ENCODE measurements around the gene MOB3A. TPM values are rescaled to one million over a fixed set of nuclear protein-coding genes. Genes with fewer than 3 reads are reported as not detected.

Gene MOB3A
- total and polyA plus RNA-seq, 2 experiments from 2014 or later, result 2.9 to 5.9 TPM

GRCh38 chr19:2132731-2133490 lies 36.8 kb upstream of the MOB3A start:
- Mint-ChIP-seq H3K4me1 (no peaks in the 10 kb centered on the region; the same call in 2 of the 3 replicates), H3K4me3 (no peak overlapping the region; the same call in 2 of the 3 replicates), H3K27me3 (ENCODE audit: insufficient read depth, low read depth, poor library complexity) (peaks cover 7% of the 10 kb centered on the region), H3K36me3 (ENCODE audit: low read depth) (peaks cover 59% of the 10 kb centered on the region), H3K9me3 (no peaks in the 10 kb centered on the region), H3K27ac (no peak overlapping the region)
- Histone ChIP-seq H3K27ac (ENCODE audit: low read depth) (no peak overlapping the region), H3K4me1 (ENCODE audit: insufficient read depth) (no peaks in the 10 kb centered on the region), H4K20me1 (replicated peaks; ENCODE audit: insufficient read depth) (peaks cover 24% of the 10 kb centered on the region), H3K27me3 (ENCODE audit: insufficient read depth) (no peaks in the 10 kb centered on the region), H3K9me2 (ENCODE audit: insufficient read depth) (no peaks in the 10 kb centered on the region), H3K79me2 (replicated peaks; ENCODE audit: insufficient read depth) (peaks cover 29% of the 10 kb centered on the region), H2AFZ (no peak overlapping the region), H3K36me3 (ENCODE audit: insufficient read depth) (peaks cover 17% of the 10 kb centered on the region; the same call in 1 of the 2 replicates), H3F3A (replicated peaks; ENCODE audit: low read depth) (0 out of 2 replicates have a peak, but pooled peaks cover 8% of the 10 kb centered on the region), H3K4me2 (no peak overlapping the region), H3K4me3 (no peak overlapping the region)
- no peak for DNase-seq (ENCODE audit: low spot score)
- ATAC-seq, result no peak
- no peak for TF ChIP-seq JUNB (IDR thresholded peaks at IDR 0.05; ENCODE audit: unreplicated experiment)
- TF ChIP-seq POLR2AphosphoS5 (IDR thresholded peaks at IDR 0.05; ENCODE audit: low read depth), result no peak
- no peak for TF ChIP-seq EZH2 (IDR thresholded peaks at IDR 0.05; ENCODE audit: low read depth, unreplicated experiment)
- no peak for TF ChIP-seq STAT1 (IDR thresholded peaks at IDR 0.05; ENCODE audit: unreplicated experiment)
- no peak for TF ChIP-seq ZNF114 (CRISPR knock-in tag; IDR thresholded peaks at IDR 0.05)
- no peak for TF ChIP-seq ETS1 (IDR thresholded peaks at IDR 0.05)
- TF ChIP-seq, protein P1, sequence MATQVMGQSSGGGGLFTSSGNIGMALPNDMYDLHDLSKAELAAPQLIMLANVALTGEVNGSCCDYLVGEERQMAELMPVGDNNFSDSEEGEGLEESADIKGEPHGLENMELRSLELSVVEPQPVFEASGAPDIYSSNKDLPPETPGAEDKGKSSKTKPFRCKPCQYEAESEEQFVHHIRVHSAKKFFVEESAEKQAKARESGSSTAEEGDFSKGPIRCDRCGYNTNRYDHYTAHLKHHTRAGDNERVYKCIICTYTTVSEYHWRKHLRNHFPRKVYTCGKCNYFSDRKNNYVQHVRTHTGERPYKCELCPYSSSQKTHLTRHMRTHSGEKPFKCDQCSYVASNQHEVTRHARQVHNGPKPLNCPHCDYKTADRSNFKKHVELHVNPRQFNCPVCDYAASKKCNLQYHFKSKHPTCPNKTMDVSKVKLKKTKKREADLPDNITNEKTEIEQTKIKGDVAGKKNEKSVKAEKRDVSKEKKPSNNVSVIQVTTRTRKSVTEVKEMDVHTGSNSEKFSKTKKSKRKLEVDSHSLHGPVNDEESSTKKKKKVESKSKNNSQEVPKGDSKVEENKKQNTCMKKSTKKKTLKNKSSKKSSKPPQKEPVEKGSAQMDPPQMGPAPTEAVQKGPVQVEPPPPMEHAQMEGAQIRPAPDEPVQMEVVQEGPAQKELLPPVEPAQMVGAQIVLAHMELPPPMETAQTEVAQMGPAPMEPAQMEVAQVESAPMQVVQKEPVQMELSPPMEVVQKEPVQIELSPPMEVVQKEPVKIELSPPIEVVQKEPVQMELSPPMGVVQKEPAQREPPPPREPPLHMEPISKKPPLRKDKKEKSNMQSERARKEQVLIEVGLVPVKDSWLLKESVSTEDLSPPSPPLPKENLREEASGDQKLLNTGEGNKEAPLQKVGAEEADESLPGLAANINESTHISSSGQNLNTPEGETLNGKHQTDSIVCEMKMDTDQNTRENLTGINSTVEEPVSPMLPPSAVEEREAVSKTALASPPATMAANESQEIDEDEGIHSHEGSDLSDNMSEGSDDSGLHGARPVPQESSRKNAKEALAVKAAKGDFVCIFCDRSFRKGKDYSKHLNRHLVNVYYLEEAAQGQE (IDR thresholded peaks at IDR 0.05; ENCODE audit: unreplicated experiment), result no peak

- H3K4me1 Mint-ChIP-seq, result no peaks in the 10 kb centered on the region; the same call in 2 of the 3 replicates
- H3K4me2 ChIP-seq, result no peak overlapping the region
- peaks cover 60% of the 10 kb centered on the region for H3K36me3 Mint-ChIP-seq (ENCODE audit: low read depth)
- H2AFZ ChIP-seq, result no peak overlapping the region
- peaks cover 22% of the 10 kb centered on the region for H3K79me2 ChIP-seq (replicated peaks; ENCODE audit: insufficient read depth)
- no peaks in the 10 kb centered on the region for H3K4me1 ChIP-seq (ENCODE audit: insufficient read depth)
- no peak overlapping the region for H3K27ac ChIP-seq (ENCODE audit: low read depth)
- peaks cover 17% of the 10 kb centered on the region; the same call in 1 of the 2 replicates for H3K36me3 ChIP-seq (ENCODE audit: insufficient read depth)
- H4K20me1 ChIP-seq (replicated peaks; ENCODE audit: insufficient read depth), result peaks cover 17% of the 10 kb centered on the region
- 0 out of 2 replicates have a peak, but pooled peaks cover 8% of the 10 kb centered on the region for H3F3A ChIP-seq (replicated peaks; ENCODE audit: low read depth)
- DNase-seq (ENCODE audit: low spot score) (no peak), ATAC-seq (no peak)
- H3K27ac Mint-ChIP-seq, result no peak overlapping the region
- H3K27me3 Mint-ChIP-seq (ENCODE audit: insufficient read depth, low read depth, poor library complexity), result peaks cover 3% of the 10 kb centered on the region
- H3K4me3 ChIP-seq, result no peak overlapping the region
- no peaks in the 10 kb centered on the region for H3K27me3 ChIP-seq (ENCODE audit: insufficient read depth)
- no peaks in the 10 kb centered on the region for H3K9me3 Mint-ChIP-seq
- H3K4me3 Mint-ChIP-seq, result no peak overlapping the region
- H3K9me2 ChIP-seq (ENCODE audit: insufficient read depth), result no peaks in the 10 kb centered on the region
- TF ChIP-seq EZH2 (IDR thresholded peaks at IDR 0.05; ENCODE audit: low read depth, unreplicated experiment) (no peak), STAT1 (IDR thresholded peaks at IDR 0.05; ENCODE audit: unreplicated experiment) (no peak), JUNB (IDR thresholded peaks at IDR 0.05; ENCODE audit: unreplicated experiment) (no peak)
- TF ChIP-seq, protein P2, sequence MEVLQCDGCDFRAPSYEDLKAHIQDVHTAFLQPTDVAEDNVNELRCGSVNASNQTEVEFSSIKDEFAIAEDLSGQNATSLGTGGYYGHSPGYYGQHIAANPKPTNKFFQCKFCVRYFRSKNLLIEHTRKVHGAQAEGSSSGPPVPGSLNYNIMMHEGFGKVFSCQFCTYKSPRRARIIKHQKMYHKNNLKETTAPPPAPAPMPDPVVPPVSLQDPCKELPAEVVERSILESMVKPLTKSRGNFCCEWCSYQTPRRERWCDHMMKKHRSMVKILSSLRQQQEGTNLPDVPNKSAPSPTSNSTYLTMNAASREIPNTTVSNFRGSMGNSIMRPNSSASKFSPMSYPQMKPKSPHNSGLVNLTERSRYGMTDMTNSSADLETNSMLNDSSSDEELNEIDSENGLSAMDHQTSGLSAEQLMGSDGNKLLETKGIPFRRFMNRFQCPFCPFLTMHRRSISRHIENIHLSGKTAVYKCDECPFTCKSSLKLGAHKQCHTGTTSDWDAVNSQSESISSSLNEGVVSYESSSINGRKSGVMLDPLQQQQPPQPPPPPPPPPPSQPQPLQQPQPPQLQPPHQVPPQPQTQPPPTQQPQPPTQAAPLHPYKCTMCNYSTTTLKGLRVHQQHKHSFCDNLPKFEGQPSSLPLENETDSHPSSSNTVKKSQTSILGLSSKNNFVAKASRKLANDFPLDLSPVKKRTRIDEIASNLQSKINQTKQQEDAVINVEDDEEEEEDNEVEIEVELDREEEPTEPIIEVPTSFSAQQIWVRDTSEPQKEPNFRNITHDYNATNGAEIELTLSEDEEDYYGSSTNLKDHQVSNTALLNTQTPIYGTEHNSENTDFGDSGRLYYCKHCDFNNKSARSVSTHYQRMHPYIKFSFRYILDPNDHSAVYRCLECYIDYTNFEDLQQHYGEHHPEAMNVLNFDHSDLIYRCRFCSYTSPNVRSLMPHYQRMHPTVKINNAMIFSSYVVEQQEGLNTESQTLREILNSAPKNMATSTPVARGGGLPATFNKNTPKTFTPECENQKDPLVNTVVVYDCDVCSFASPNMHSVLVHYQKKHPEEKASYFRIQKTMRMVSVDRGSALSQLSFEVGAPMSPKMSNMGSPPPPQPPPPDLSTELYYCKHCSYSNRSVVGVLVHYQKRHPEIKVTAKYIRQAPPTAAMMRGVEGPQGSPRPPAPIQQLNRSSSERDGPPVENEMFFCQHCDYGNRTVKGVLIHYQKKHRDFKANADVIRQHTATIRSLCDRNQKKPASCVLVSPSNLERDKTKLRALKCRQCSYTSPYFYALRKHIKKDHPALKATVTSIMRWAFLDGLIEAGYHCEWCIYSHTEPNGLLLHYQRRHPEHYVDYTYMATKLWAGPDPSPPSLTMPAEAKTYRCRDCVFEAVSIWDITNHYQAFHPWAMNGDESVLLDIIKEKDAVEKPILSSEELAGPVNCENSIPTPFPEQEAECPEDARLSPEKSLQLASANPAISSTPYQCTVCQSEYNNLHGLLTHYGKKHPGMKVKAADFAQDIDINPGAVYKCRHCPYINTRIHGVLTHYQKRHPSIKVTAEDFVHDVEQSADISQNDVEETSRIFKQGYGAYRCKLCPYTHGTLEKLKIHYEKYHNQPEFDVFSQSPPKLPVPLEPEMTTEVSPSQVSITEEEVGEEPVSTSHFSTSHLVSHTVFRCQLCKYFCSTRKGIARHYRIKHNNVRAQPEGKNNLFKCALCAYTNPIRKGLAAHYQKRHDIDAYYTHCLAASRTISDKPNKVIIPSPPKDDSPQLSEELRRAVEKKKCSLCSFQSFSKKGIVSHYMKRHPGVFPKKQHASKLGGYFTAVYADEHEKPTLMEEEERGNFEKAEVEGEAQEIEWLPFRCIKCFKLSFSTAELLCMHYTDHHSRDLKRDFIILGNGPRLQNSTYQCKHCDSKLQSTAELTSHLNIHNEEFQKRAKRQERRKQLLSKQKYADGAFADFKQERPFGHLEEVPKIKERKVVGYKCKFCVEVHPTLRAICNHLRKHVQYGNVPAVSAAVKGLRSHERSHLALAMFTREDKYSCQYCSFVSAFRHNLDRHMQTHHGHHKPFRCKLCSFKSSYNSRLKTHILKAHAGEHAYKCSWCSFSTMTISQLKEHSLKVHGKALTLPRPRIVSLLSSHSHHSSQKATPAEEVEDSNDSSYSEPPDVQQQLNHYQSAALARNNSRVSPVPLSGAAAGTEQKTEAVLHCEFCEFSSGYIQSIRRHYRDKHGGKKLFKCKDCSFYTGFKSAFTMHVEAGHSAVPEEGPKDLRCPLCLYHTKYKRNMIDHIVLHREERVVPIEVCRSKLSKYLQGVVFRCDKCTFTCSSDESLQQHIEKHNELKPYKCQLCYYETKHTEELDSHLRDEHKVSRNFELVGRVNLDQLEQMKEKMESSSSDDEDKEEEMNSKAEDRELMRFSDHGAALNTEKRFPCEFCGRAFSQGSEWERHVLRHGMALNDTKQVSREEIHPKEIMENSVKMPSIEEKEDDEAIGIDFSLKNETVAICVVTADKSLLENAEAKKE (CRISPR knock-in tag; IDR thresholded peaks at IDR 0.05), result no peak
These were observed 36.1 kb upstream of the MOB3A start for GRCh38 chr19:2132191-2132590.
